HG02610 (cell line): ENCODE measurements around the gene GRAP.

Source experiments
- ATAC-seq: cut with Tn5 transposase; IDR thresholded peaks from one replicate; pipeline ENCODE4 v1.9.1; 2021; ENCODE audit warnings: mild to moderate bottlenecking, moderate library complexity; ENCODE audit not compliant: unreplicated experiment

The GRAP gene

GRCh38 chr17:19003543-19004420 is 43.0 kb downstream of the GRAP start:
- peak; percentile 19 for ATAC-seq

GRCh38 chr17:19002805-19003542 is 43.8 kb downstream of the GRAP start:
- ATAC-seq, result no peak

- ATAC-seq, result no peak
These were observed 44.7 kb downstream of the GRAP start for GRCh38 chr17:19001907-19002590.

GRCh38 chr17:19000531-19001325 is 46.0 kb downstream of the GRAP start:
- ATAC-seq, result no peak

- no peak for ATAC-seq
These were observed 46.8 kb downstream of the GRAP start for GRCh38 chr17:18999911-19000310.

GRCh38 chr17:18999394-18999793 is 47.4 kb downstream of the GRAP start:
- ATAC-seq, result no peak

- no peak for ATAC-seq
These were observed 49.0 kb downstream of the GRAP start for GRCh38 chr17:18997650-18998196.

GRCh38 chr17:18996458-18996857 is 50.3 kb downstream of the GRAP start:
- ATAC-seq, result no peak

GRCh38 chr17:18995220-18995619 is 51.5 kb downstream of the GRAP start:
- ATAC-seq, result no peak

- ATAC-seq, result no peak
These were observed 52.1 kb downstream of the GRAP start for GRCh38 chr17:18994631-18995030.

GRCh38 chr17:18993905-18994526 is 52.7 kb downstream of the GRAP start:
- no peak for ATAC-seq

- no peak for ATAC-seq
These were observed 54.2 kb downstream of the GRAP start for GRCh38 chr17:18992454-18993130.

- ATAC-seq, result no peak
These were observed 55.0 kb downstream of the GRAP start for GRCh38 chr17:18991531-18992315.

- ATAC-seq, result no peak
These were observed 56.4 kb downstream of the GRAP start for GRCh38 chr17:18990331-18990730.

- no peak for ATAC-seq
These were observed 58.1 kb downstream of the GRAP start for GRCh38 chr17:18988546-18989173.

- ATAC-seq, result no peak
These were observed 58.8 kb downstream of the GRAP start for GRCh38 chr17:18987862-18988545.

- no peak for ATAC-seq
These were observed 59.5 kb downstream of the GRAP start for GRCh38 chr17:18987230-18987610.
